Parathyroid adenoma (tissue), 2 donors: ENCODE data around the gene CACNA1I.

Source experiments
- H2AFZ ChIP-seq: fragments of 300-600 bp; sonication (generic); one replicate; pipeline ENCODE4 v1.7.0; 2017; ENCODE audit warnings: antibody characterized with exemption, mild to moderate bottlenecking
- H3K27ac ChIP-seq: fragments of 300-600 bp; sonication (generic); one replicate; pipeline ENCODE4 v1.7.0; 2017
- H3K27me3 ChIP-seq: fragments of 300-600 bp; sonication (generic); one replicate; pipeline ENCODE4 v1.7.0; 2017; ENCODE audit warnings: low read length; ENCODE audit not compliant: control insufficient read depth, insufficient read depth
- H3K36me3 ChIP-seq: fragments of 300-600 bp; sonication (generic); one replicate; pipeline ENCODE4 v1.7.0; 2017; ENCODE audit warnings: low read length; ENCODE audit not compliant: control insufficient read depth, insufficient read depth
- H3K4me1 ChIP-seq: fragments of 300-600 bp; sonication (generic); one replicate; pipeline ENCODE4 v1.7.0; 2017; ENCODE audit warnings: control low read depth
- H3K4me2 ChIP-seq: fragments of 300-600 bp; sonication (generic); one replicate; pipeline ENCODE4 v1.7.0; 2017; ENCODE audit warnings: low read length
- H3K4me3 ChIP-seq: fragments of 300-600 bp; sonication (generic); one replicate; pipeline ENCODE4 v1.7.0; 2017; ENCODE audit warnings: low read depth, low read length
- H3K79me2 ChIP-seq: fragments of 300-600 bp; sonication (generic); one replicate; pipeline ENCODE4 v1.7.0; 2017; ENCODE audit warnings: control low read depth
- H3K9ac ChIP-seq: fragments of 300-600 bp; sonication (generic); one replicate; pipeline ENCODE4 v1.7.0; 2017; ENCODE audit warnings: mild to moderate bottlenecking
- H3K9me3 ChIP-seq: fragments of 300-600 bp; sonication (generic); one replicate; pipeline ENCODE4 v1.7.0; 2017; ENCODE audit warnings: low read length; ENCODE audit not compliant: control insufficient read depth
- CTCF ChIP-seq: fragments of 300-600 bp; sonication (generic); IDR thresholded peaks from one replicate; pipeline ENCODE4 v1.7.0; 2017; ENCODE audit warnings: antibody characterized with exemption, mild to moderate bottlenecking
- donor health status: primary hyperparathyroidism.

The CACNA1I gene

DNA sequence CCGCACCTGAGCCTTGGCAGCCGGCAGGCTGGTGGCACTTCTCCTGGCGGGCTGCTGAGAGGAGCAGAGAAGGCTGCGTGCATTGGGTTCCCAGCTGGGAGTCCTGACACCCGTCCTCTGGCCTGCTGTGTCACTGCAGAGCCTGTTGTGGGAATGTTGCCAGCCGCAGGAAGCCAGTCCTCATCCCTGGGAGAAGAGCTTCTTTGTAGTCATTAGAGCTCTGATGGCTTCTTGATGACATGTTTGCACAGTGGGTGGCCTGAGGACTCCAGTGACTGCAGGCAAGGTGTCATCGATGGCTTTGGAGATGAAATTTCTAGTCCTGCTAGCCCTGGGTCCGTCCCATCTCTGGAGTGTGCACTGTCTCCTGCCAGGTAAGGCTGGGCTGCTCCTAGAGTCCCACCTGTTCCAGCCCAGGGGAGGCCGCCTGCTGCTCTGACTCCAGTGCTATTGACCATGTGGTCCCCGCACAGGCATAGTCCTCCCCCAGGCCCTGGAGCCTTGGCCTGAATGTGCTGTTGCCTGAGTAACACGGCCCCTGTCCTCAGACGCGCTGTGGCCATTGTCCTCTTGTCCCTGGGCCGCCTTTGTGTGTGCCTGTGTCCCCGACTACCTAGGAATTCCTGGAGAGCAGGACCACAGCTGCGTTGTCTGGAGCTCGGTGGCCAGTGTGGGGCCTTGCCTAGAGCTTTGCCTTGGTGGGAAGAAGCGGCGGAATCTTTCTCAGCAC lies 129.2 kb downstream of the CACNA1I start:
- Histone ChIP-seq H3K27ac (no peak overlapping the region), H2AFZ (no peak overlapping the region), H3K4me2 (no peak overlapping the region), H3K79me2 (no peaks in the 10 kb centered on the region), H3K4me1 (no peaks in the 10 kb centered on the region), H3K36me3 (no peaks in the 10 kb centered on the region), H3K9me3 (no peaks in the 10 kb centered on the region), H3K27me3 (no peaks in the 10 kb centered on the region), H3K9ac (no peak overlapping the region), H3K4me3 (no peak overlapping the region)
- TF ChIP-seq CTCF, result no peak

GRCh38 chr22:39700565-39700964 lies 130.0 kb downstream of the CACNA1I start:
- Histone ChIP-seq H3K36me3 (no peaks in the 10 kb centered on the region), H3K9me3 (no peaks in the 10 kb centered on the region), H3K27ac (no peak overlapping the region), H3K9ac (no peak overlapping the region), H3K27me3 (no peaks in the 10 kb centered on the region), H3K4me2 (no peak overlapping the region), H3K4me3 (no peak overlapping the region), H3K4me1 (no peaks in the 10 kb centered on the region), H2AFZ (no peak overlapping the region), H3K79me2 (no peaks in the 10 kb centered on the region)
- TF ChIP-seq CTCF, result no peak

GRCh38 chr22:39703091-39703490 lies 132.5 kb downstream of the CACNA1I start:
- no peaks in the 10 kb centered on the region for H3K36me3 ChIP-seq
- TF ChIP-seq CTCF, result no peak
- no peaks in the 10 kb centered on the region for H3K27me3 ChIP-seq
- H3K9me3 ChIP-seq, result no peaks in the 10 kb centered on the region
- no peak overlapping the region for H2AFZ ChIP-seq
- no peaks in the 10 kb centered on the region for H3K4me1 ChIP-seq
- H3K9ac ChIP-seq, result no peak overlapping the region
- no peak overlapping the region for H3K27ac ChIP-seq
- H3K4me3 ChIP-seq, result no peak overlapping the region
- H3K4me2 ChIP-seq, result no peak overlapping the region
- no peaks in the 10 kb centered on the region for H3K79me2 ChIP-seq

GRCh38 chr22:39703928-39704639 lies 133.5 kb downstream of the CACNA1I start:
- Histone ChIP-seq H3K9ac (no peak overlapping the region), H3K27ac (no peak overlapping the region), H3K79me2 (no peaks in the 10 kb centered on the region), H3K4me2 (no peak overlapping the region), H3K9me3 (no peaks in the 10 kb centered on the region), H3K4me1 (no peaks in the 10 kb centered on the region), H3K4me3 (no peak overlapping the region), H2AFZ (no peak overlapping the region), H3K36me3 (no peaks in the 10 kb centered on the region), H3K27me3 (no peaks in the 10 kb centered on the region)
- TF ChIP-seq CTCF, result no peak
